ENCODE results near the gene MYO1E. TPM values are rescaled to one million over a fixed set of nuclear protein-coding genes. Genes with fewer than 3 reads are reported as not detected.

Gene MYO1E
- total and polyA plus RNA-seq, 4 donors = 28.7 to 46.1 (median 38.7) TPM

DNA sequence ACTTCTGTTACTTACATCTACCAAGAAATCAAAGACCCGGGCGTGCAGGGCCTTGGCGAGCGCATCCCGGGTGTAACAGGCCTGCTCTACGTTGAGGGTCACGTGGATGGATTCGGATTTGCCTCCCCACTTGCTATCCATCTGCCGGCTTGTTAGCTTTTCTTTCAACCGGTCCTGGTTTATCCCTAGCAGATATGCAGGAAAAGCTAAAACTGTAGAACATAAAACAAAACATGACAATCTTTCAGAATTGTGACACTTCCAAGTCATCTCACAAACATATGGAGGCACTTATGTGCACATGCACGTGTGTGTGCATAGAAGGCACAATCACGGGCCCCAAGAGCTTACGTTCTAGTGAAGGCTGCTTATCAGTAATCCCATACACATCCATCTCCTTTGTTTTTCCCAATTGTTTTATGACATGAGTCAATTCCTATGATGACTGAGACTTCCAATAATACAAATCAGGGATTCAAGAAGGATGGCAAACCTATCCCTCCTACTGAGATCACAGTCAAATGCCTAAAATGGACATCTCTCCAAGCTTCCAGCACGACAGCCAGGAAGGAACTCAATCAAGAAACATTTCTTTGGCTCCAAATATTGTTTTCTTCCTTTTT lies 154.7 kb downstream of the MYO1E start:
- DNase-seq (ENCODE audit: low read depth in 4 of 6, low spot score in 6 of 6) = peak in 1 of 6 donors; percentile 80
- H3K36me3 ChIP-seq (ENCODE audit: control insufficient read depth, insufficient read depth, low read length) = peaks cover 4% of the 10 kb centered on the region
- H3K9me3 ChIP-seq (ENCODE audit: control insufficient read depth, insufficient read depth, low read length) = no peaks in the 10 kb centered on the region
- H3K4me1 ChIP-seq (ENCODE audit: control insufficient read depth, insufficient read depth, low read length) = no peaks in the 10 kb centered on the region
- 89% methylated on average over 12 of the region's 14 CpGs for WGBS (ENCODE audit: insufficient coverage)
- H3K27me3 ChIP-seq (ENCODE audit: control insufficient read depth, insufficient read depth, low read length) = no peaks in the 10 kb centered on the region
- no peak overlapping the region for H3K4me3 ChIP-seq (ENCODE audit: low read depth, low read length)
- no peak overlapping the region for H3K27ac ChIP-seq (ENCODE audit: low read depth, low read length)

DNA sequence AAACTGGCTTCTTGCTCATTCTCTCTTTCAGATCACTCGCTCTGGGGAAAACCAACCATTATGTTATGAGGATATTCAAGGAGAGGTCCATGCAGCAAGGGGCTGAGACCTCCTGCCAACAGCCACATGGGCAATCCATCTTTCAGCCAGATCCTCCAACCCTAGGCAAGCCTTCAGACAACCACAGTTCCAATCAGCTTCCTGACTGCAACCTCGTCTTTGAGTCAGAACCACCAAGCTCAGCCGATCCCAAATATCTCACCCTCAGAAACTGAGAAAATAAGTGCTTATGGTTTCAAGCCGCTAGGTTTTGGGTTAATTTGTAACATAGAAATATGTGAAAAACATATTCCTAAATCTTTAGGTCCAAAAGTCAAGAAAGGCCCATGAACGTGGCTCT lies 155.8 kb downstream of the MYO1E start:
- no peak overlapping the region for H3K4me3 ChIP-seq (ENCODE audit: low read depth, low read length)
- H3K27me3 ChIP-seq (ENCODE audit: control insufficient read depth, insufficient read depth, low read length) = no peaks in the 10 kb centered on the region
- H3K9me3 ChIP-seq (ENCODE audit: control insufficient read depth, insufficient read depth, low read length) = no peaks in the 10 kb centered on the region
- H3K4me1 ChIP-seq (ENCODE audit: control insufficient read depth, insufficient read depth, low read length) = no peaks in the 10 kb centered on the region
- H3K27ac ChIP-seq (ENCODE audit: low read depth, low read length) = no peak overlapping the region
- no CpG with 5 or more reads among the region's 5 CpGs for WGBS (ENCODE audit: insufficient coverage)
- peaks cover 4% of the 10 kb centered on the region for H3K36me3 ChIP-seq (ENCODE audit: control insufficient read depth, insufficient read depth, low read length)
- DNase-seq (ENCODE audit: low read depth in 4 of 6, low spot score in 6 of 6) = no peak

DNA sequence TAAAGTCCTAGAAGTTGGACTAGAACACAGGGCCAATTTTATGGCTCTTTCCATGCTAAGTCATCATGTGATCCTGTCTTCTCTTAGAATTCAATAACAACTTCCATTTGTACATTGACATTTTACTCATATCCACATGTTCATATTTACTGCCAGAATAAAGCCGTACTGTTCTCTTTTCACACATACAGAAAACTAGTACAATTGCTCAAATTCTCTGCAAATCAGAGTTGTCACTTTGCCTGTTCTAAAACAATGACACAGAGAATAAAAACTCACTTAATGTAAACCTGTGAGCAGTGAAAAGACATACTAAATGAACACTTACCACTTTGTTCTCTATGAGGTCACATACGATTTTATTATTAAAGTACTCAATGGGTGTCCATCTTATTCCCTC lies 162.5 kb downstream of the MYO1E start:
- no peak overlapping the region for H3K4me3 ChIP-seq (ENCODE audit: low read depth, low read length)
- 71% methylated on average over 2 of the region's 2 CpGs for WGBS (ENCODE audit: insufficient coverage)

DNA sequence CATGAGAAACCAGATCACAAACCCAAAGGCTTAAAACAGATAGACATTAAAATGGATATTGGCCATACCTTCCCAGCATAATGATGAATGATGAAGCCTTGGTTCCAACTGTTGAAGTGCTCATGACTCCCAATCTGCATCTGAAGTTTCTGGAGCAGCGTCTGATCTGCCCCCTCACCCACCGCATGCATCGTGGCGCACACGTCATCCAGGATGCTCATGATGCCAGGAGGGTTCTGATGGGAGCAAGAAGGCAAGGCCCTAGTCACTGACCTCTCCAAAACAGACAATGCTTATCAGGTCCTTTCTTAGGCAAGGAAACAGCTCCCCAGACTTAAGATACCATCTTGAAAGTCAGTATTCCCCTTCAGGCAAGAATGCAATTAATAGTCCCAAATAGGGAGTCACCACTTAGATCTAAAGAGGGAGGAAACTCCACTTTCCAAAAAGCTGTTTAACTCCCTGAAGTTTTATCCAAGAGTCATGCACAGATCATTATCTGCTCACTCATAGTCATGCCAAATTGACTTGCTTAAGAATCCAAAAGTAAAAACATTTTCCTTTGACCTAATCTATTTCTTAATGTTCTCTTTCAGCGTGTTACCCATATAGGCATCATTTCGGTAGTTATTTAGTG lies 163.9 kb downstream of the MYO1E start:
- Histone ChIP-seq H3K36me3 (ENCODE audit: control insufficient read depth, insufficient read depth, low read length) (peaks cover 7% of the 10 kb centered on the region), H3K4me3 (ENCODE audit: low read depth, low read length) (no peak overlapping the region), H3K9me3 (ENCODE audit: control insufficient read depth, insufficient read depth, low read length) (no peaks in the 10 kb centered on the region), H3K4me1 (ENCODE audit: control insufficient read depth, insufficient read depth, low read length) (no peaks in the 10 kb centered on the region), H3K27ac (ENCODE audit: low read depth, low read length) (no peak overlapping the region), H3K27me3 (ENCODE audit: control insufficient read depth, insufficient read depth, low read length) (no peaks in the 10 kb centered on the region)
- 92% methylated on average over 6 of the region's 7 CpGs for WGBS (ENCODE audit: insufficient coverage)
- DNase-seq (ENCODE audit: low read depth in 4 of 6, low spot score in 6 of 6) = no peak

More for the DNA sequence above, 162.5 kb downstream of the MYO1E start:
- H3K4me1 ChIP-seq (ENCODE audit: control insufficient read depth, insufficient read depth, low read length) = no peaks in the 10 kb centered on the region
- no peak overlapping the region for H3K27ac ChIP-seq (ENCODE audit: low read depth, low read length)
- no peaks in the 10 kb centered on the region for H3K9me3 ChIP-seq (ENCODE audit: control insufficient read depth, insufficient read depth, low read length)
- no peak for DNase-seq (ENCODE audit: low read depth in 4 of 6, low spot score in 6 of 6)
- H3K36me3 ChIP-seq (ENCODE audit: control insufficient read depth, insufficient read depth, low read length) = peaks cover 7% of the 10 kb centered on the region
- no peaks in the 10 kb centered on the region for H3K27me3 ChIP-seq (ENCODE audit: control insufficient read depth, insufficient read depth, low read length)

DNA sequence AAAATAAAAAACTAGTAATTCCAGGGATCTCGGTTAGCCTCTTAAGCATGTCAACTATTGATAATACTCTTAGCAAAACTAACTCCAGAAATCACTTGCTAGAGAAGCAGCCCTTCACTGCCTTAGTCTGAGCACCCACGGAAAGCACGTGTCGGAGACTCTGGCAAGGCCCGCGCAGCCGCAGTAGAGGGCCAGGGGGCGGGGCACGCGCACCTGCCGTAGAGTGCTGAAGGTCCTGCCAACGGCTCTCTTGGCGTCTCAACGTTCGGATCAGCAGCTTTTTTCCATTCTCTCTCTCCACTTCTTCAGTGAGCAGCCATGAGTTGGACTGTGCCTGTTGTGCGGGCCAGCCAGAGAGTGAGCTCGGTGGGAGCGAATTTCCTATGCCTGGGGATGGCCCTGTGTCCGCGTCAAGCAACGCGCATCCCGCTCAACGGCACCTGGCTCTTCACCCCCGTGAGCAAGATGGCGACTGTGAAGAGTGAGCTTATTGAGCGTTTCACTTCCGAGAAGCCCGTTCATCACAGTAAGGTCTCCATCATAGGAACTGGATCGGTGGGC lies 166.0 kb downstream of the MYO1E start, which contains the start of gene LDHAL6B:
TSS of gene LDHAL6B (plus strand) at position 221 of the 561 bp plus-strand sequence. CDS start at position 319, 98 bp downstream.
- H3K4me3 ChIP-seq (ENCODE audit: low read depth, low read length) = no peak within 1 kb of the TSS
- peaks cover 7% of the 10 kb centered on the region for H3K36me3 ChIP-seq (ENCODE audit: control insufficient read depth, insufficient read depth, low read length)
- H3K27me3 ChIP-seq (ENCODE audit: control insufficient read depth, insufficient read depth, low read length) = no peaks in the 10 kb centered on the region
- WGBS (ENCODE audit: insufficient coverage) = 90% methylated on average over 29 of the region's 30 CpGs
- H3K27ac ChIP-seq (ENCODE audit: low read depth, low read length) = no peak within 1 kb of the TSS
- no peaks in the 10 kb centered on the region for H3K4me1 ChIP-seq (ENCODE audit: control insufficient read depth, insufficient read depth, low read length)
- no peak for DNase-seq (ENCODE audit: low read depth in 4 of 6, low spot score in 6 of 6)
- no peaks in the 10 kb centered on the region for H3K9me3 ChIP-seq (ENCODE audit: control insufficient read depth, insufficient read depth, low read length)

DNA sequence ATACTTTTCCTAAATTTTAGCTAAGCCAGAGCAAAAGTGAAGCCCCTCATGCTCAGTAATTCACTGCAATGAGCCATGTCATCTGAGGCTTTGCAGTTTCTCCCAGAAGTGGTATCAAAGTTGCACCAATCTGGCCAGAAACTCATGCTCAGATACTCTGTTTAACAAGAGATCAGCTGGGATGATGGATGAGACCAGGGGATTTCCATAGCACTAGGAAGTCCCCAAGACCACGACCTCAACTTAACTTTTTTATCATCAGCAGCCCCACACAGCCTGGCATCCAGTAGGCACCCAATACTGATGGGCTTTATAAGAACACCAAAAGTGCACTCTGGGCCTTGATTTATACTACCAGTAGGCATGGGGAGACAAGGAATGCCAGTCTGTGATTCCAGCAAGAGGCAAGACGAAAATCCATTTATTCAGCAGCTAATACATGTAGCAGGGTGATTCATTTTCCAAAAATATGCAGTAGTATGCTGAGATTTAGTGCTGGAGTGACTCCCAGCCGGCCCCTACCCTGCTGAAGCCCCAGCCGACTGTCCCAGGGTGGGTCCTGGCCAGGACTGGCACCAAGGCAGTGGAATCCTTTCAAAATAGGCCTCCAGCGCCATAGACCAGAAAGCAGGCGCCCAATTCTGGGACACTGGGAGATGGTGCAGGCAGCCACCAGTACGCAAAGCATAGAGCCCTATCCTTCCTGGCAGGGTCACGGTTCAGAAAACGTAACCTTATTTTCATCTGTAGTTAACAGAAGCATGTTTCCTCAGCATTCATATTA lies 166.6 kb downstream of the MYO1E start:
- no peaks in the 10 kb centered on the region for H3K4me1 ChIP-seq (ENCODE audit: control insufficient read depth, insufficient read depth, low read length)
- peaks cover 8% of the 10 kb centered on the region for H3K36me3 ChIP-seq (ENCODE audit: control insufficient read depth, insufficient read depth, low read length)
- no peak overlapping the region for H3K4me3 ChIP-seq (ENCODE audit: low read depth, low read length)
- H3K27ac ChIP-seq (ENCODE audit: low read depth, low read length) = no peak overlapping the region
- H3K9me3 ChIP-seq (ENCODE audit: control insufficient read depth, insufficient read depth, low read length) = no peaks in the 10 kb centered on the region
- WGBS (ENCODE audit: insufficient coverage) = 81% methylated on average over 7 of the region's 9 CpGs
- no peak for DNase-seq (ENCODE audit: low read depth in 4 of 6, low spot score in 6 of 6)
- H3K27me3 ChIP-seq (ENCODE audit: control insufficient read depth, insufficient read depth, low read length) = no peaks in the 10 kb centered on the region

DNA sequence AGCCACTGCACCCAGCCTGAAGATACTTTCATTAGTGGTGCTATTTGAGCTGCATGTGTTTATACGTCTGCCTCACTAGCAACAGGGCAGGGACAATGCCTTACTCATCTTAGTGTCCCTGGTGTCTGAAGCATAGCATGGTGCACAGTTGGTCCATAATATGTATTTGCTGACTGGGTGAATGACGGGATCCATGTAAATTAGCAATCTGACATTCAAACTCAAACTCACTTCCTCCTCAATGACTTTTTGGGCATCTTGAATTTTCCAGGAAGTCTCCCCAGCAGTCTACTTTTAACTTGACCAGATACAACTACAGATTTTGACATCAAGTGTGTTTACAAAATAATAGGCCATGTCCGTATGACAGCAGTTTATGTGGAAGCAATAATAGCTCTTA lies 169.0 kb downstream of the MYO1E start:
- H3K4me3 ChIP-seq (ENCODE audit: low read depth, low read length) = no peak overlapping the region
- peaks cover 9% of the 10 kb centered on the region for H3K36me3 ChIP-seq (ENCODE audit: control insufficient read depth, insufficient read depth, low read length)
- no peaks in the 10 kb centered on the region for H3K4me1 ChIP-seq (ENCODE audit: control insufficient read depth, insufficient read depth, low read length)
- no peaks in the 10 kb centered on the region for H3K27me3 ChIP-seq (ENCODE audit: control insufficient read depth, insufficient read depth, low read length)
- H3K9me3 ChIP-seq (ENCODE audit: control insufficient read depth, insufficient read depth, low read length) = no peaks in the 10 kb centered on the region
- H3K27ac ChIP-seq (ENCODE audit: low read depth, low read length) = no peak overlapping the region
- 83% methylated on average over 2 of the region's 3 CpGs for WGBS (ENCODE audit: insufficient coverage)
- no peak for DNase-seq (ENCODE audit: low read depth in 4 of 6, low spot score in 6 of 6)

DNA sequence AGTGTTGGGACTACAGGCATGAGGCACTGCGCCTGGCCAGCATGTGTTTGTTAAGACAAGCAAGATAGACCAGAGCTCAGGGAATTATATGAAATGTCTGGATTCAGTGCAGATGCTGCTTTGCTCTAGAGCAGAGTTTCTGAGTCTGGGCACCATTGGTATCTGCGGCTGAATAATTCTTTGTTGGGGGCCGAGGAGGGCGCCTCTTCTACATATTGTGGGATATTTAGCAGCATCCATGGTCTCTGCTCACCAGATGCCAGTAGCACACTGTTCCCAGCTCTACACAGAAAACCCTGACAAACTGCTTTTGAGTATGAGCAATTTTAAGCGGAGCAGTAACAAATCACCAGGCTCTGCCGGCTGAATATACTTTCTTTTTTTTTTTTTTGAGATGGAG lies 169.7 kb downstream of the MYO1E start:
- DNase-seq (ENCODE audit: low read depth in 4 of 6, low spot score in 6 of 6) = peak in 2 of 6 donors; percentile 24 to 32
- H3K27me3 ChIP-seq (ENCODE audit: control insufficient read depth, insufficient read depth, low read length) = no peaks in the 10 kb centered on the region
- WGBS (ENCODE audit: insufficient coverage) = 90% methylated on average over 2 of the region's 6 CpGs
- peaks cover 9% of the 10 kb centered on the region for H3K36me3 ChIP-seq (ENCODE audit: control insufficient read depth, insufficient read depth, low read length)
- H3K4me1 ChIP-seq (ENCODE audit: control insufficient read depth, insufficient read depth, low read length) = no peaks in the 10 kb centered on the region
- no peak overlapping the region for H3K4me3 ChIP-seq (ENCODE audit: low read depth, low read length)
- no peaks in the 10 kb centered on the region for H3K9me3 ChIP-seq (ENCODE audit: control insufficient read depth, insufficient read depth, low read length)
- H3K27ac ChIP-seq (ENCODE audit: low read depth, low read length) = no peak overlapping the region

DNA sequence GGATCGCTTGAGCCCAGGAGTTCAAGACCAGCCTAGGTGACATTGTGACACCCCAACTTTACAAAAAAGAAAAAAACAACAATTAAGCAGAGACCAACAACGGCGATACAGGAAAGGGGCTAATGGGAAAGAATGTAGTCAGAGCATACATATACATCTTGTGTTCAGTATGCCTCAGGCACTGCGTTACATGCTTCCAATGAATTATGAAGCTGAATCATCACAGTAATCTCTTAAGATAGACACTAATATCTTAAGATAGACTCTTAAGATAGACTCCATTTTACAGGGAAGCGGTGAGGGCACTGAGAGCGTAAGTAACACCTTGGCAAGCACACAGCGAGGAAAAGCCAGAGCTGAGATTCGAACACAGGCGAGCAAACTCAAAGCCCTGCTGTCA lies 172.1 kb downstream of the MYO1E start:
- H3K27ac ChIP-seq (ENCODE audit: low read depth, low read length) = no peak overlapping the region
- no peak for DNase-seq (ENCODE audit: low read depth in 4 of 6, low spot score in 6 of 6)
- no peak overlapping the region for H3K4me3 ChIP-seq (ENCODE audit: low read depth, low read length)
- H3K9me3 ChIP-seq (ENCODE audit: control insufficient read depth, insufficient read depth, low read length) = no peaks in the 10 kb centered on the region
- H3K36me3 ChIP-seq (ENCODE audit: control insufficient read depth, insufficient read depth, low read length) = peaks cover 2% of the 10 kb centered on the region
- 100% methylated on average over 2 of the region's 9 CpGs for WGBS (ENCODE audit: insufficient coverage)
- H3K4me1 ChIP-seq (ENCODE audit: control insufficient read depth, insufficient read depth, low read length) = no peaks in the 10 kb centered on the region
- H3K27me3 ChIP-seq (ENCODE audit: control insufficient read depth, insufficient read depth, low read length) = no peaks in the 10 kb centered on the region
